Measurements from ENCODE around the gene CBFB.
"Not testable (repeated sequence)": the region's sequence is repeated elsewhere in the genome, so short reads cannot be mapped to it uniquely, and the experiment has no call there.

Gene CBFB

DNA sequence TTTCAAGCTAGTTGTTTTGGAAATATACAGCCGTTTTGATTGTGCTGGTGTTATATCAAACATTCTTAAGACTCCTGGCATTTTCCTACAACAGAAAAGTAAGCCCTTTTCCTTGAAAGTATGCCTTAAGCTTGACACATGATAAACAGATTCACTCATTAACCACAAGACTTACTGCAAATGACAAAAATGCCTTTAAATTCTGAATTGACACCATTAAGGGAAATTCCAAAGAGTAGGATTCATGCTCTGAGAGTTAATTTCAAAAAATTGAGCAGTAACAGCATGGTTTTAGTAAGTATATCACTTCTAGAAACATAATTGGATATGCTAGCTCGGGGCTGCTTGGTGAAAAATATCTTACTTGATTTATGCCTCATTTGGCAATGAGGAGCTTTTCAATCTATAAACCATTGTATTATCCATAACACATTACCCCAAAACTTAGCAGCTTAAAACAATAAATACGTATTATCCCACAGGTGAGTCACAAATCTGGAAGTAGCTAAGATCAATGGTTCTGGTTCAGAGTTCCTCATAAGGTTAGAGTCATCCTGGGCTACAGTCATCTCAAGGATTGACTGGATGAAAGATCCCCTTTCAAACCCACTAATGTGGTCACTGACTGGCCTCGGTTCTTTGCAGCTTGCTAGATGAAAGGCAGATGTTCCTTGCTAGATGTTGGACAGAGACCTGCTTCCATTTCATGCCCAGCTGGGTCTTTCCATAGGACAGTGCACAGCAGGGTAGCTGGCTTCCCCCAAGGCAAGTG is 72.5 kb downstream of the CBFB start:
- ATAC-seq = peak; percentile 60 to 70

DNA sequence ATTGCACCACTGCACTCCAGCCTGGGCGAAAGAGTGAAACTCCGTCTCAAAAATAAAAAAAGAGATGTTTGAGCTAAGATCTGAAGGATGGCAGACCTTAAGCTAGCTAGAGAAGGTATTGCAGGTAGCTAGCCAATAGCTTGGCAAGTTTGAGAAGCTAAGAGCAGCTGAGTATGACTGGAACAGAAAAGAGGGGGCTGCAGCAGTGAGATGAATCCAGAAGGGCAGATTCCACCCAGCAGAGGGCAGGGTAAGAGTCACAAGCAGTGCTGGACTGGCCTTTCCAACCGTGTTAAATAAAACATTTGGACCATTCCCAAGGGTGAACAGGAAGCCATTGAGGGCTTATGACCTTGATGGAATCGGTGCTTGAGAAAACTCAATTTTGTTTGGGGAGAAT is 75.1 kb downstream of the CBFB start:
- ATAC-seq = peak in 1 of 2 donors; percentile 28

DNA sequence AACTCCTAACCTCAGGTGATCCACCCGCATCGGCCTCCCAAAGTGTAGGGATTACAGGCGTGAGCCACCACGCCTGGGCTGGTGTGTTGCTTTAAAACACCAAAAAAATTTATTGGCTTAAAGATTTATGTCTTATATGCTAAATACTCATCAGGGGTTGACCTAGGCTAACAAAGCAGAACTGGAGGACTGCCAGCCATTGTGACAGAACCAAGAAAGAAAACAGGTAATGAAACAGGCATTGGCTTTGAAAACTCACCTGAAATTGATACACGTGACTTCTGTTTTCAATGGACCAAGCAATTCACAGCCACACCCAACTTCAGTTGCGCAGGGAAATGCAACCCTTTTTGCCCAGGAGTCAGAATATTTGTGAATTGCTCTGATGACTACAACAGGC is 75.9 kb downstream of the CBFB start:
- ATAC-seq = no peak

DNA sequence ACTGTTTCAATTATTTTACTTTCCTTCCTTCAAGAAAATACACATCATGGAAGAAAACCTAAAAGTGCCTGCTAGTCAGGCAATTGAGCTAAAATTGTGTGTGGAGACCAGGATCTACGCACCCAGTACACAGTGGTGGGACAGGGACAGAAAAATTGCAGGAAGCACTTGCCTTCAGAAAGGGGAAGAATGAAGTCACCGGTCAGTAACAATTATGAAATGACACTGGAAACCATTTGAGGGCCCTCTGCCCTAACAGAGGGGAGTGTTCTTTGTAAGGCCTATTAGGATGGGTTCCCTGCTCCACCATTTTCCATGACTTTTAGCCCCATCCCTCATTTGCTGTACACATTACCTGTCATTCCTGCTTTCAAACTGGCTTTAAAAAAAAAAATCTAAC is 76.3 kb downstream of the CBFB start:
- no peak for ATAC-seq

DNA sequence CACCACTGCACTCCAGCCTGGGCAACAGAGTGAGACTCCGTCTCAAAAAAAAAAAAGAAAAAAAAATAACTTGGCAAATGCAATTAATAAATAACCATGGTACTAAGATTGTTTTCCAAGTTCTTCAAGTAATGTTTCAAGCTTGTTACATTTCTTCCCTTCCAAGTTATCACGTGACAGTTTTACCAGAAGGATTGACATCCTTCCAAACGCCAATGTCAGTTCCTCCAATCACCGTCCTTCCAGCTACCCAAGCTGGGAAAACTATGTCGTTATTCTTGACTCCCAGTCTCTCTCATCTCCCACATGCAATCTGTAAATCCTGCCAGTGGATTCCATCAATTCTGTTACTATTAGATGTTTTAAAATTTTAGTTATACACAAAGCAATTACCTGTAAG is 76.9 kb downstream of the CBFB start:
- no peak for ATAC-seq

DNA sequence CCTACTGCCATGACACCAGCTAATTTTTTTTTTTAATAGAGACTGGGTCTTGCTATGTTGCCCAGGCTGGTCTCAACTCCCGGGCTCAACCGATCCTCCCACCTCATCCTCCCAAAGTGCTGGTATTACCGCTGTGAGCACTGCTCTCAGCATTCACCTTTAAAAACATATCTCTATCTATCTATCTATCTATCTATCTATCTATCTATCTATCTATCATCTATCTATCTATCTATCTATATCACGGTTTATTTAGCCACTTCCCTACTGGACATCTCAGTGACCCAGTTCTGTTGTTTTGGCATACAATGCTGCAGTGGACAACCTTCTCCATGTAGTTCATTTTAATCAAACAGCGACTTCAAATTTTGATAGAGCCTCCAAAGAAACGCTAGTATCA is 79.5 kb downstream of the CBFB start:
- ATAC-seq = no peak

DNA sequence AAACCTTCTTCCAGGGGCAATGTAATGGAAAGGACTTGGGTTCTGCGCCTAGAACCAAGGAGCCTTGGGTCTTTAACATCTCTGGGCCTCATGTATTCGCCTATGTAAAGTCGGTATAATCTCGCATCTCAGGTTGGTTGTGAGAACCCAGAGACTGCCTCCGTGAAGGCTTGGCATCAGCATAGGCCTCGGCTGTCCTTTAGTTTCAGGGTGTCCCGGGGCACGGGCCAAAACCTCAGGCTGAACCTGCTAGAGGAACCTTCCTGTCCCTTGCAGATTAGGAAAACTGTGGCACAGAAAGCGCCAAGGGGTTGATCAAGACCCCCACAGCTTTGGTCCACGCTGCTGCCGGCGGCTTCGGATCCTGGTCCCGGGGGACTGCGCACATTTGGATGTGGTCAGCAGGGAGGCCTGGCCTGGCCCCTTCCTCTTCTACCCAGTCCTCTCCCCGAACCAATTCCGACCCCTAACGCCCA is 80.0 kb downstream of the CBFB start:
- ATAC-seq = no peak

DNA sequence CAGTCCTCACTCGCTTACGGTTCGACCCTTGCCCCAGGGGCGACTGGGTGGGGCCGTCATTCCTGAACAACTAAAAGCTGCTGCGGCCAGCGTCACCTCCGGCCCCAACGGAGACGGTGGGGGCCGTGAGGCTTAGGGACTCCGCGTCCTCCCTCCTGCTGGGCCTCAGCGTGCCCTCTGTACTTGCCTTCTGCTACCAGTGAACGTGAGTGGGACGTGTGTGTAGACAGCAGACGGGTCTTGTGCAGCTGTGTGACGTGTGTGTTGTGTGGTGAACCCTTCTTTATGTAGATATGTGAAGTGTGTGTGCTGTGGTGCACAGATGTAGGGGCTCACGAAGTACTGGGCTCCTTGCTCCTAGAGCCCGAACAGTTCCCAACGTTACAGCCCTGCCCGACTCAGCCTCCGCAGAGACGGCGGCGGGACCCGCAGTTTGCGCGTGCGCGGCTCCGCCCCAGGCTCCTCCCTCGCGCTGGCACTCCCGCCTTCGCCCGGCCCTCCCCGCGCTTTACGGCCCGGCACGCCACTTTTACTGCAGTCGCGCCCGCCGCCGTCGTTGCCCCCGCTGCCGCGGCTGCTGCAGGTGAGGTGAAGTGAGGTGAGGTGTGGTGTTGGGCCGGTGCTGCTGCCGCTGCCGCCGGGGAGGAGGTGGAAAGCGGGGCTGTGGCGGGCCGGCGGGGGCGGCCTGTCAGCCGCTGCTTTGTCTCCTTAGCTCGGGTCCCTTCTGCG is 80.6 kb downstream of the CBFB start, which contains the start of gene PHAF1:
Gene PHAF1, plus strand, starts transcription at position 535 of the 729 bp plus-strand sequence. CDS start 235 bp downstream, outside the sequence.
- ATAC-seq = peak; percentile 88 to 92

DNA sequence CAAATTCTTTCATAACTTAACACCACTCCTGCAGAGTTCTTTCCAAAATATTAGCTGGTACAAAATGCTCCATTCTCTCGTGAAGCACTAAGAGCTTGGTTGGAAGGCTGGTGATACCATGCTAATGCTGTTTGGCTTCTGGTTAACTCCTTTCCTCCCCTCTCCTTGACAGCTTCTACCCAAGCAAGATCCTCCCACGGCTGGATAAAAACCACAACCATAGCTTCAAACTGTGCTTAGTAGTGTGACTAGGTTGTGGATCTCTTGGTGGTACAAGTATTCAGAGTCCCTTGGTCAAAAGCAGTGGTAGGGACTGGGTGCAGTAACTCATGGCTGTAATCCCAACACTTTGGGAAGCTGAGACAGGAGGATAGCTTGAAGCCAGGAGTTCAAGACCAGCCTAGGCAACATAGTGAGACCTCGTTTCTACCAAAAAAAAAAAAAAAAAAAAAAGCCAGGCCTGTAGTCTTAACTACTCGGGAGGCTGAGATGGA is 83.0 kb downstream of the CBFB start:
- ATAC-seq = no peak

DNA sequence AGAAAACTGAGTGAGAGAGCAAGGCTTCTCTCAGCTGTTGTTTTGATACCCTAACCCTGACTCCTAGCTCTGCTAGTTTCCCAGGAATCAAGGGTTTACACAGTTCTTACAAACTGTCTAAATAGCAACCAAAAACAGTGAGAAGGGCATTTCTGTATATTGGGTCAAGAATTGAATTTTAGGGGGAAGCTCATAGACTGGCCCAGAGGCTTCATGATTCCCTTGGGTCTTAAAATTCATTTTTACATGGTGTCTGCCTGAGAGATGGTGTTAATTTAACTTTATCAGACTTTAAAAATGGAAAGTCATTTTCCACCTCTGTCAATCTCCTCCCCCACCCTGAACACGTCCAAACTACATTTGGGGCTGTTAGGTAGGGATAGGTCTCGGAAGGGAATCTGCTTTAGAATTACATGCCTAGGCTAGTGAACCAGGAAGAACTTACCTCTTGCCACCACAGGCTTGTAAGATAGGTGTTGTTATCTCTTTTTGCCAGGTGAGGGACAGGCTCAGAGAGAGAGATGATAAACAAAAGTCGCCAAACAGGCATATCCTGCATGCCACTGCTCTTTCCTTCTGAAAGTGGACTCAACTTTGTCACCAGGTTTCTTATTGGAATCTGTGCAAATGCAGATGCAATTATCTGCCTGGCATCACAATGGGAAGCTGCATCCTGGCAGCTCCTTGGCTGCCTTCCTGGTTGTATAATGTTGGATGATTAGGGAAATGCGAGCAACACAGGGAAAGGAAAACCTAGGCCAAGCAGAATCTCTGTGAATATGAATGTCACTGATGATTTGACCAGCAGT is 83.8 kb downstream of the CBFB start:
- no peak for ATAC-seq

DNA sequence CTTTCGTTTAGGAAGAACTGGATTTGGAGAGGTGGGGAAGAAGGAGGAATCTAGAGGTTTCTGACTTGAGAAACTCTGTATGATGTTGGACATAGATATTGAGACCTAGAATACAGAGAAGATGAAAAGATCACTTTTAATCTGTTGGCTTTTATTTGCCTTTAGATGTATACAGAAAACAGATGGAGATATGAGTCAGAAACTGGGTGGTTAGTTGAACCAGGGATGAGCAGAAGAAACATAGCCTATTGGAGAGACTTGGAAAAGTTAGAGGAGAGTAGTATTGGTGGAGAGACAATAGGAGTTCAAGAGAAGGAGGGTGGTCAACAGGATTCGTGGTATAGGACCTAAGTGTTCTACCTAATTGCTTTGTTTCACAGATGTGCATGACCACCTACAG is 85.8 kb downstream of the CBFB start:
- ATAC-seq = no peak

DNA sequence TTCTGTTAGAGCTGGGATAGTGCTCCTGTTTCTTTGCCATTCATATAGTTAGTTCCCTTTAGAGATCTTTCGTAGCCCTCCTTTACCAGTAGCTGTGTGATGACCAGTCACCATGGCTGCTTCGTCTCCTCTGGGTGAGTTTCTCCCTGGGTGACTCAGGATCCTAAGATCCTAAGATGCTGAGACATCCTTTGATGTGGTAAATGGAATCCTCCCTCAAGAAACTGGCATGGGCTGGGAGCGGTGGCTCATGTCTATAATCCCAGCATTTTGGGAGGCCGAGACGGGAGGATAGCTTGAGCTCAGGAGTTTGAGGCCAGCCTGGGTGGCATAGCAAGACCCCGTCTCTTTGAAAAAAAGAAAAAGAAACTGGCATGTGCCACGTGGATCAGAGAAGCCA is 86.7 kb downstream of the CBFB start:
- ATAC-seq = no peak

DNA sequence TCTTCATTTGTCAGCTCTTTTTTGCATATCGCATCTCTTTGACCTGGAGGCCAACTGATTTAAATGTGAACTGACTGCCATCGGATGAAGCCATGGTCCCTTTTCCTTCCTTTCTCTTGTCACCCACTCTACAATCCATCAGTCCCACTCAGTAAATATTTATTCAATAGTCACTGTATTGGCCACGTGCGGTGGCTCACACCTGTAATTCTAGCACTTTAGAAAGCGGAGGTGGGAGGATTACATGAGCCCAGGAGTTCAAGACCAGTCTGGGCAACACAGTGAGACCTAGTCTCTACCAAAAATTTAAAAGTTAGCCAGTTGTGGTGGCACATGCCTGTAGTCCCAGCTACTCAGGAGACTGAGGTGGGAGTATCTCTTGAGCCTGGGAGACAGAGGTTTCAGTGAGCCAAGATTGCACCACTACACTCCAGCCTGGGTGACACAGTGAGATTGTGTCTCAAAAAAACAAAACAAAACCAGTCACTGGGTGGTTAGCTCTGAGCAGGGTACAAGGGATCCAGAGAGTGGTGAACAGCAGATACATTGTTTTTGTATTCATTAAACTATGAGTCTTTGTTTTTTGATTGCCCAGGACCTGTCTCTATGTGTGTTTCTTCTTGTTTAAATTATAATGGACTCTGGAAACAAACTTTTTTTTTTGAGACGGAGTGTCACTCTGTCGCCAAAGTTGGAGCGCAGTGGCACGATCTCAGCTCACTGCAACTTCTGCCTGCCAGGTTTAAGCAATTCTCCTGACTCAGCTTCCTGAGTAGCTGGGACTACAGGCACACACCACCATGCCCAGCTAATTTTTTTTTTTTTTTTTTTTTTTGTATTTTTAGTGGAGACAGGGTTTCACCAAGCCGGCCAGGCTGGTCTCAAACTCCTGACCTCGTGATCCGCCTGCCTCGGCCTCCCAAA is 87.7 kb downstream of the CBFB start:
- ATAC-seq = no peak

DNA sequence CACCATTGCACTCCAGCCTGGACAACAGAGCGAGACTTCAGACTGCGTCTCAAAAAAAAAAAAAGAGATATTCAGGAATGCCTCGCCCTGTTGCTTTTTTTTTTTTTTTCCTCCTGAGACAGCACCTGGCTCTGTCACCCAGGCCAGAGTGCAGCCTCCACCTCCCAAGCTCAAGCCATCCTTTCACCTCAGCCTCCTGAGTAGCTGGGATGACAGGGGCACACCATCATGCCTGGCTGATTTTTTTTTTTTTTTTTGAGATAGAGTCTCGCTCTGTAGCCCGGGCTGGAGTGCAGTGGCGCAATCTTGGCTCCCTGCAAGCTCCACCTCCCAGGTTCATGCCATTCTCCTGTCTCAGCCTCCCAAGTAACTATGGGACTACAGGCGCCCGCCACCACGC is 88.8 kb downstream of the CBFB start:
- ATAC-seq = no peak

DNA sequence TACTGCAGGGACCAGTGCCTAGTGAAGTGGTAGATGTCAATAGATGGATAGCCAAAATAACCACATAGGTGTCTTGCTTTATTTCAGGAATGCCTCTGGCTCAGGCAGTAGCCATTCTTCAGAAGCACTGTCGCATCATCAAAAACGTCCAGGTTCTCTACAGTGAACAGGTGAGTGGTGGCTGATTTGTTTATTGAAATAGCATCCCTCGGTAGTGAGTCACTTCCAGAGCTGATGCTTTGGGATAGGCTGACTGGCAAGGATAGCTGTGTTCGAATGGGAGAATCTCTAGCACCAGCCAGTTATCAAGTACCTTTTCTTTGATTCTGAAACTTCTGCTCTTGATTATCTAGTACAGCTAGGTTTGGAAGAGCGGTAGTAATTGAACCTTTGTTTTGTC is 91.1 kb downstream of the CBFB start:
- no peak for ATAC-seq

DNA sequence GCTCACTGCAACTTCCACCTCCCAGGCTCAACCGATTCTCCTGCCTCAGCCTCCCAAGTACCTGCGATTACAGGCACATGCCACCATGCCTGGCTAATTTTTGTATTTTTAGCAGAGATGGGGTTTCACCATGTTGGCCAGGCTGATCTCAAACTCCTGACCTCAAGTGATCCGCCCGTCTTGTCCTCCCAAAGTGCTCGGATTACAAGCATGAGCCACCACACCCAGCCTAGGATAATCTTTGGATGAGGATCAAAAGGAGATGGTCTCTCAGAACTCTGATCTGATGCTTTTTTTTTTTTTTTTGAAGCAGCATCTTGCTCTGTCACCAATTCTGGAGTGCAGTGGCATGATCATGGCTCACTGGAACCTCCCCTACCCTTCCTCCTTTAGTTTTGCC is 93.8 kb downstream of the CBFB start:
- not testable (repeated sequence) for ATAC-seq

DNA sequence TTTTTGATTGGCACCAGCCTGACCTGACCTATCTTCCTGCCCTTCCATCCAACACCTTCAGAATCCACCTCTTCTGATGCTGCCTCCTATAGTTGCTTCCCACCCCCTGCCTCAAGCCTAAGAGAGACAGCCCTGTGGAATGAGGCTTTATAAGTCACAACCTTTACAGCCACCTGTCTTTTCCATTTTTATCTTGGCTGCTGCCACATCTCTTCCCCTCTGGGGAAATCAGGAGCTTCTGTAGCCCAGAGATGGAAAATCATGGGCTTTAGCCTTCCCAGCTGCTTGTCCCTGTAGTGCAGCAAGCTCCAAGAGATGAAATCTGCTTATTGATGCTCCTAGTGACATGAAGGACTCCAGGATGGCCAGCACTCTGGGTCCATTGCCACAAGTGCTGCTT is 99.5 kb downstream of the CBFB start:
- no peak for ATAC-seq

DNA sequence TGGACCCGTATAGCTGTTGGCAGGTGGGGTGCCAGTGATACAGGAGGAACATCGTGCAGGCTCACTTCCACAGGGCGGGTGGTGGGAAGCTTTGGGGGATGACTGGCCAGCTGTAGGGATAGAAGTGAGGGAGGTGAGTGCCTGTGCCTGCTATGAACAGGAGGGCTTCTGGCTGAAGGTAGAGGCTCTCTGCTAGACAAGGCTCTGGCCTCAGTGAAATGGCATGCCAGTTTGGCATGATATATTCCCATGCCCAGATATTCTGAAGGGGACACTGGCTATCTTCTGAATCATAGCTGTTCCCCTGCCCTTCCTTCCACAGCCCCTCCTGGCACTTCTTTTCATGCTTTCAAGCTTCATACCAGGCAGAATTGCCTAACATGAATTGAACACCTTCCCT is 99.9 kb downstream of the CBFB start:
- ATAC-seq = no peak

DNA sequence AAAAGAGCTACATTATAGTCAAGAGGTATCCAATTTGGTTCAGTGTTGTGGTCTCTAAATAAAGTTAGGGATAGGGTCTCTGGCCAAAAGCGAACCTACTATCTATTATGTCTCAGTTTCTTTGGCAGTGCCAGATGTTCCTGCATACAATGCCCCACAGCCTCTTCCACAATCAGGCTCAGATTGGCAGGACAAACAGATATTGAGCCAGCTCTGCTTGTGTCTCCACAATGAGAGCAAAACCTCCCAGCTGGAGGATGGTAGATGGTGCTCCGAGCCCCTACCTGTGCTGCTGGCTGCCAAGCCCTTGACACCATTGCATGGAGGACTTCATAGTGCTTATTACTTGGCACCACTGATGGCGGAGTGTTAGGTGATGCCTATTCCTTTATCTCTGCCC is 100.5 kb downstream of the CBFB start:
- no peak for ATAC-seq

DNA sequence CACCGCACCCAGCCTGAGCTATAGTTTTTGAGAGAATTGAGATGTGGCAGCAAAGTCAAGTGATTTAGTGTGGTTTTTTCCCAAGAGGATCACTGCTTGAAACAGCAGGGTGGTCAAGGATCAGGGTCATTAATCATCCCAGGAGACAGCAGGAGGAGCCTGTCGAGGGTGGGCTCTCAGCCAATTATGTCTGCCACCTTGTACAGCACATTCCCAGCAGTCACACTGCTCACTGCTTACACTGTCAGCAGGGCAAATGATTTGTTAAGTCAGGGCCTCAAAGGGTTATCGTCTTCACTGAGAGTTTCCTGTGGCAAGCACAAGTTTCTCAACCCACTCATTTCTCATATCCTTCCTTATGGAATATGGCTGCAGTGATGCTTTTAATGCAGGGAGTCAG is 108.7 kb downstream of the CBFB start:
- ATAC-seq = no peak

DNA sequence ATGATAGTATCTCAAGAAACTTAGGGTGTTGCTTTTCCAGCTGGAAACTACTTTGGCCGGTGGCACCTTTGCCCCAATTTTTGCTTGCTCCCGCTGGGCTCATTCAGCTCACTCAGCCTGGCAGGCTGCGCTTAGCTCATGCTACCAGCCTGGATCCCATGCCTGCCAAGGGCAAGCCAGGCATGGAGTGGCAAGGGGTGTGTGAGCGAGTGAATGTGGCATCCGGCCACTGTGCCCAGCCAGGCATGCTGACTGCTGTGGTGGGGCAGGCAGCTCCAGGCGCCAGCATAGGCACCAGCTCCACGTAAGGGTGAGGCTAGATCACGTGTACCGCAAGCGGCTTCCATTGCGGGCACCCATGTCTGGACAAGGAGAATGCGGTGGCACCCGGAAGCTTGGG is 112.4 kb downstream of the CBFB start:
- no peak for ATAC-seq

DNA sequence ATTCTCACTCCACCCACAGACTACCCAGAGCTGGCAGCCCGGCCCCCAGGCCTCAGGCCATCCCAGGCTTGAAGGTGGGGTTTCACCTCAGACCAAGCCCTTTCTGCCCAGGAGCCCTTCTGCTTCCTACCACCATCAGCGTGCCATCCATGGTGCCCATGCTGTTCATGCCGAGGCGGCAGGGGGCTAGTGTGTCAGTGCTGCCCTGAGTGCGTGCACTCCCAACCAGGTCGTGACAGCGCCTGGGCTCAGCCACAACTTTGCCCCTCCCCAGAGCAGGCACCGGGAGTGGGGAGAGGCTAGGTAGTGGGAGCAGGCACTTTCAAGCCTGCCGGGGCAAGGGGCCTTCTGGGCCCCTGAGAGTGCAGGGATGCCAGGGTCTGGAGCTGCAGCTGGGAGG is 113.4 kb downstream of the CBFB start:
- ATAC-seq = no peak
